Embryonic facial prominence (tissue), 1 donor: ENCODE measurements around the gene FAM168B.

ENCODE experiments used
- DNase-seq: peaks from one replicate; pipeline ENCODE4 v3.0.0-alpha.2; 2016; ENCODE audit errors: extremely low spot score

FAM168B gene

GRCh38 chr2:131022731-131023130 lies 70.5 kb downstream of the FAM168B start:
- DNase-seq: no peak

GRCh38 chr2:131016826-131017741 lies 76.2 kb downstream of the FAM168B start:
- no peak for DNase-seq

GRCh38 chr2:131015764-131016163 lies 77.5 kb downstream of the FAM168B start:
- no peak for DNase-seq

GRCh38 chr2:131014141-131014540 lies 79.1 kb downstream of the FAM168B start:
- no peak for DNase-seq

- no peak for DNase-seq
These were observed 81.8 kb downstream of the FAM168B start for GRCh38 chr2:131011486-131011885.

GRCh38 chr2:131010566-131010965 lies 82.7 kb downstream of the FAM168B start:
- DNase-seq: no peak

GRCh38 chr2:131009713-131010475 lies 83.4 kb downstream of the FAM168B start:
- no peak for DNase-seq

- no peak for DNase-seq
These were observed 84.3 kb downstream of the FAM168B start for GRCh38 chr2:131008967-131009366.

GRCh38 chr2:131006561-131006960 lies 86.7 kb downstream of the FAM168B start:
- no peak for DNase-seq

- no peak for DNase-seq
These were observed 87.9 kb downstream of the FAM168B start for GRCh38 chr2:131005216-131005935.

- DNase-seq: no peak
These were observed 88.6 kb downstream of the FAM168B start for GRCh38 chr2:131004446-131005209.

- no peak for DNase-seq
These were observed 94.7 kb downstream of the FAM168B start for GRCh38 chr2:130998561-130998960.
